Measurements from ENCODE around the gene JMJD1C.

JMJD1C gene

DNA sequence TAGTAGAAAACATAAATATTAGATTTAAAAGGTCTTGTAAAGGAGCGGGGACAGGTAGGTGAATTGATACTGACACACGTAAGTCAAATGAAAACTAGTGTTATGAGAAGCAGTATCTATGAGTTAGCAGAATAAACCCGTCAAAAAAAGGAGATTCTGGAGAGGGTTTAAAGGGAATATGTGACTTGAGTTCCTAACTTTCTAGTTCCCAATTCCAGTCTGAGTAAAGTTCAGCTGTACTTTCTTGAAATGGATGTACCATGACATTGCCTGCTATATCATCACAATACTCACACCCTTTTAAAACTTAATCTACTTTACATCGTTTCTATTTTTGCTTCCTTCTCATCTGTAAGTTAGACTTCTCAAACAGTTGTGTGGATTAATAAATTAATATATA, 210.5 kb downstream of the JMJD1C start:
- TF ChIP-seq GATA2 (IDR thresholded peaks at IDR 0.05; ENCODE audit: low read depth, low read length) (no peak), GATA3 (IDR thresholded peaks at IDR 0.05; ENCODE audit: low read depth, low read length) (no peak)

DNA sequence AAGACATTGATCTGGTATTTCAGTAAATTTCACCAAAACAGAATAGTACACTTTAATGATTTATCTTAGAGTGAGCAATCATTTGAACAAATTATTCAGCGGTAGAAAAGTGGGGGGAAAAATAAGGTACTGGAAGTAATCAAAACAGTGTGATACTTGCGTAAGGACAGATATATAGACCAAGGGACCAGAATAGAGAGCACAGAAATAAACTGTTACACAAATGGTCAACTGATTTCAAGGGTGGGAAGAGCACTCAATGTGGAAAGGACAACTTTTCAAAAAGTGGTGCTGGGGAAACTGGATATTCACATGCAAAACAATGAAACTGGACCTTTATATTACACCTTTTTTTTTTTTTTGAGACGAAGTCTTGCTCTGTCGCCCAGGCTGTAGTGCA, 212.7 kb downstream of the JMJD1C start:
- no peak for TF ChIP-seq GATA3 (IDR thresholded peaks at IDR 0.05; ENCODE audit: low read depth, low read length)
- no peak for TF ChIP-seq GATA2 (IDR thresholded peaks at IDR 0.05; ENCODE audit: low read depth, low read length)

DNA sequence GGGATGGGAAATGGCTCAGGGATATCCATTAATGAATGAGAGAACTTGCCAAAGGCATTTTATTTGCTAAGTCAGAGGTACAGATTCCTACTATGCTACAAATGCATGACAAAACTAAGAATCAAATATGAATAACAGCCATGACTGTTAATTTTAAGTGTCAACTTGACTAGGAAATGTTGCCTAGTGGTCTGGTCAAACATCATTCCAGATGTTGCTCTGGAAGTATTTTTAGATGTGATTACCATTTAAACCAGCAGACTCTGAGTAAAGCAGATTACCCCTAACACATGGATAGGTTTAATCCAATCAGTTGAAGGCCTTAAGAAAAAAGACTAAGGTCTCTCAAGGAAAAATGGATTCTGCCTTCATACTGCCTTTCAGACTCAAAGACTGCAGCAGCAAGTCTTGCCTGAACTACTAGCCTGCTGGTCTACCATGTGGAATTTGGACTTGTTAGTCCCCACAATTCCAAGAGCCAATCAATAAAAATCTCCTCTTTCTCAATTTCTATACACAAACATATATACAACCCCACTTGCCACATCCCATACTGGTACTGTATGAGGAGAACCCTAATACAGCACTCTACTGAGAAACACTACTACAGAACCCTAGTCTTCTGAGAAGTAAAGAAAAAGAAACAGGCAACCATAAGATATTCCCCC, 213.5 kb downstream of the JMJD1C start:
- TF ChIP-seq GATA3 (IDR thresholded peaks at IDR 0.05; ENCODE audit: low read depth, low read length) = no peak
- TF ChIP-seq GATA2 (IDR thresholded peaks at IDR 0.05; ENCODE audit: low read depth, low read length) = no peak

DNA sequence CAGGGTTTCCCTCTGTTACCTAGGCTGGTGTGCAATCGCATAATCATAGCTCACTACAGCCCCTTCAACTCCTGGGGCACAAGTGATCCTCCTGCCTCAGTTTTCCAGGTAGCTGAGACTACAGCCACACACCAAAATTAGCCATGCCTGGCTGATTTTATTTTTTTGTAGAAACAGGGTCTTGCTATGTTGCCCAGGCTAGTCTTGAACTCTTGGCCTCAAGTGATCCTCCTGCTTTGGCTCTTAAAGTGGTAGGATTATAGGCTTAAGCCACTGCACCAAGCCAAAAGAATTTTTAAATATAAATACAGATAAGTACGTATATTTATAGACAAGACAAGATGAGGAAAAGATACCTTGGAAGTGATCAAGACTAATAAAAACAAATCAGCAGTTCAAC, 215.7 kb downstream of the JMJD1C start:
- TF ChIP-seq GATA2 (IDR thresholded peaks at IDR 0.05; ENCODE audit: low read depth, low read length) = no peak
- TF ChIP-seq GATA3 (IDR thresholded peaks at IDR 0.05; ENCODE audit: low read depth, low read length) = no peak

DNA sequence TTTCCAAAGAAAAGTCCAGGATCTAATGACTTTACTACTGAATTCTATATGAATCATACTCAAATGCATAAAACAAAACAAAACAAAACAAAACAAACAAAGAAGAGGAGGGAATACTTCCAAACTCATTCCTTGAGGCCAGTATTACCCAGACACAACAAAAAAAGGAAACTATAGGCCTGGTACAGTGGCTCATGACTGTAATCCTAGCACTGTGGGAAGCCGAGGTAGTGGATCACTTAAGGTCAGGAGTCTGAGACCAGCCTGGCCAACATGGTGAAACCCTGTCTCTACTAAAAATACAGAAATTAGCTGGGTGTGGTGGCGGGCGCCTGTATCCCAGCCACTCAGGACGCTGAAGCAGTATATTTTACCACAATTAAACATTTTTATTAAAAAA, 218.0 kb downstream of the JMJD1C start:
- no peak for TF ChIP-seq GATA2 (IDR thresholded peaks at IDR 0.05; ENCODE audit: low read depth, low read length)
- no peak for TF ChIP-seq GATA3 (IDR thresholded peaks at IDR 0.05; ENCODE audit: low read depth, low read length)

DNA sequence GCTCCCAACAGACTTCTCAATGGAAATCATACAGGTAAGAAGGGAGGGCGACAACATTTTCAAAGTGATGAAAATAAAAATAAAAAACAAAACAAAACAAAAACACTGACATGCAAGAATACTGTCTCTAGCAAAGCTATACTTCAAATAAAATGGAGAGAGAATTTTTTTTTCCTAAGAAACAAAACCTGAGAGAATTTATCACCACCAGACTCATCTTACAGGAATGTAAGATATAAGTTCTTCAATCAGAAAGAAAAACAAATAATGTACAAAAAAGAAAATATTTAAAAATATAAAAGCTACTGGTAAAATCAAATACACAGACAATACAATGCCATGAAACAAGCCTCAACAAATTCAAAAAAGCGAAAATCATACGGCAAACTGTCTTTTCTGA, 219.4 kb downstream of the JMJD1C start:
- no peak for TF ChIP-seq GATA3 (IDR thresholded peaks at IDR 0.05; ENCODE audit: low read depth, low read length)
- no peak for TF ChIP-seq GATA2 (IDR thresholded peaks at IDR 0.05; ENCODE audit: low read depth, low read length)

DNA sequence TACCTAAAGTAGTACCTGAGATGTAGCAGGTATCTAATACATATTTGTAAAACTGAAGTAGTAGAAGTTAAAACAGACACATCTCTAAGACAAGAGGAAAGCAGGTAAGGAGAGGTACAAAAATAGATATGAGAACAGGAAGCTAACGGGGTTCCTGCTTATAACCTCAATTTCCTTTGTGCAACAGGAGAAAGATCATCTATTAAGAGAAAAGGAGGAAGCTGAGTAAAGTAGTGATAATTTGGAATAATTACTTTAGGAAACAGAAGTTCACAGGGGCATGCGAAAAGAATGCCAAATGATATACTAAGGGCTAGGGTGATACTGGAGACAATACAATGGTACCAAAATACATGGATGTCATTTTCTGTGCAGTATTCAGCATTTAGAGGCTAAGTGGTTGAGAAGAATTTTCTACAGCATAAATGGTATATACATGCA, 223.9 kb downstream of the JMJD1C start:
- TF ChIP-seq GATA2 (IDR thresholded peaks at IDR 0.05; ENCODE audit: low read depth, low read length) (no peak), GATA3 (IDR thresholded peaks at IDR 0.05; ENCODE audit: low read depth, low read length) (no peak)

DNA sequence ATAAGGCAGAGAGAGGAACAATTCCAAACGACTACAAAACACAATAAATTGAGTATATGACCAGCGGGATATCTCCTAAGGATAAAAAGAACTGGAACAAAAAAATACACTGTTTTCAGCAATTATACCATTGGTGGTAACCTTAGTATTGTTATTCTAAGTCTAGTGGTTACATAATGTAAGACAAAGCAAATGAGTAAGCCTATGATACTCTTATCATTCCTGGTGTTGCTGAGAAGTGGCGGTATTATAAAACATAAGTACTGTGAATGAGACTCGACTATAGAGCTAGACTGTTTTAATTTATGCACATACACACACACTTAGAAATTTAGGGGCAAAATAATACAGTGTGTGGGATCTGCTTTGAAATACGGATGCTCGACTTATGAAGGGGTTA, 225.0 kb downstream of the JMJD1C start:
- TF ChIP-seq GATA2 (IDR thresholded peaks at IDR 0.05; ENCODE audit: low read depth, low read length) (no peak), GATA3 (IDR thresholded peaks at IDR 0.05; ENCODE audit: low read depth, low read length) (no peak)

DNA sequence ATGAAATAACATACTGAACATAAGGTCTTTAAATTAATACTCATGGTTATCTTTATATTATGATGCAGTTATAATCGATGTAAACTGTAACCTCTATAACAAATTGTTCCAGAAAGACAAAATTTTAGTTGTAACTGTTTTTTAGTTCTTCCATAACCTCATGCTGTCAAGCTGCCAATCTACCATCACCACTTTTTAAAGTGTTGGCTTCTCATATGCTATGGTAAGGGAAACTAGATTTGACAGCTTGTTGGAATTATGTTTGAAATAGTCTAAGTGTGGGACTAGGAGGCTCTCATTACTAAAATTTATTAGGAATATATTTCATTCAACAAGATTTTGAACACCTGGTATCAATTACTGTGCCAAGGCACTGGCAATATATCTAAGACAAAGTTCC, 227.3 kb downstream of the JMJD1C start:
- no peak for TF ChIP-seq GATA2 (IDR thresholded peaks at IDR 0.05; ENCODE audit: low read depth, low read length)
- TF ChIP-seq GATA3 (IDR thresholded peaks at IDR 0.05; ENCODE audit: low read depth, low read length) = no peak

DNA sequence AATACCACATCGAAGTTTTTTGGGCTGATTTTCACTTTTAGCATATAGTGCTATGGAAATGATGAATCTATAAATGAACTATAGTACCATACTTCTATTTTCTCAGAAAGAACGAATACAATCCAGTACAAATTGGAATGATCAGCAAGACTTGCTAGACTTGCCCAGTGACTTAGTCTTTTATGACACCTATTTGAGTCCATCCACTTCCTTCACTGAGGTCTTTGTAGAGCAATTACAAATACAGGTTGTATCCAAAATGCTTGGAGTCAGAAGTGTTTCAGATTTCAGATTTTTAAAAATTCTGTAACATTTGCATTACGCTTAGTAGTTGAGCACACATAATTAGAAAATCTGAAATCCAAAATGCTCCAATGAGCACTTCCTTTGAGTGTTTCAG, 228.4 kb downstream of the JMJD1C start:
- TF ChIP-seq GATA3 (IDR thresholded peaks at IDR 0.05; ENCODE audit: low read depth, low read length) (no peak), GATA2 (IDR thresholded peaks at IDR 0.05; ENCODE audit: low read depth, low read length) (no peak)

DNA sequence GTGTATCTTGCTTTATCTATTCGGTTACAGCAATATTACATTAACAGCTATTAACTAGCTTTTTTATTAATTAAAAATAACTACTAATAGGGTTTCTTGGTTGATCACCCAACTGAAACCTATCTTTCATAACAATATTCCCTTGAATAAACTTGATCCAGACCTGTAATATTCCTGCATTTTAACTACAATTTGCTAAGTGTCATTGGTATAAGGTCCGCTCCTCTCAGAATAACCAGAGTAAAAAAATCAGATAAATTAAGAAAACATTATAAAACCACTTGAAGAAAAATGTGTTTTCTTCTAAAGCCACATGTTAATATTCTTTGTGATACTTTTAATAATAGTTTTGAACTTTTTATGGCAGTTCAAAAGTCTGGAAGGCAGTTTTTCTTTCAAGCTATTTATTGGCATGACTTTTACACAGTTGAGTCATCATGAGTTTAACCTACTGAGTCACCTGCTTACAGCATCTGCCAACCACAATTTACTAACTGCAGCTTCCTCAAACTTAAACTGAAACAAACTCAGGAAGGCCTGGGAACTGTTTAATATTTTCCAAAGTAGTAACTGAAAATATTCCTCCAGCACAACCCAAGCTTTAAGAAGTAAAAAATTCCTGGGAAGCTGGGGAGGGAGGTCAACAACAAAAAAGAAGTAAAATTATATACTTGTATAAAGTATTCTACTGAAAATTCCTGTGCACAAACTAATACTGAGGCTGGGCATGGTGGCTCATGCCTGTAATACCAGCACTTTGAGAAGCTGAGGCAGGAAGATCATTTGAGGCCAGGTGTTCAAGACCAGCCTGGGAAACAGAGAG, 229.5 kb downstream of the JMJD1C start:
- TF ChIP-seq GATA2 (IDR thresholded peaks at IDR 0.05; ENCODE audit: low read depth, low read length) (no peak), GATA3 (IDR thresholded peaks at IDR 0.05; ENCODE audit: low read depth, low read length) (no peak)

DNA sequence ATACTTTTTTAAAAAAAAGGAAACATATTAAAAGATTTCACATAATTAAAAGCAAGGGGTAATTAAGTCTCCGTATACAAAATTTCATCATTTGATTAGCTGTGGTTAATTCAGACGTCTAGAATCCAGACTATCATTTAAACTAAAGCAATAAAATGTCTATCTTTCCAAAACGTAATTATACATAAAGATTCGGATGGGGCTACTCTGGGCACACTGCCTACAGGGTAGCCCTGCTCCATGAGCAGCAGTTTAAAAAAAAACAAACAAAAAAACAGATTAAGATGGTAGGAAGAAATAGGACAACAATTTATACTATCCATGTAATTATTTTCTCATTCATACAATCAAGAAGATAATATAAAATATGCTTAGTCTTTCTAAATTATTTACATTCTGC, 236.6 kb downstream of the JMJD1C start:
- TF ChIP-seq GATA3 (IDR thresholded peaks at IDR 0.05; ENCODE audit: low read depth, low read length) (no peak), GATA2 (IDR thresholded peaks at IDR 0.05; ENCODE audit: low read depth, low read length) (no peak)

DNA sequence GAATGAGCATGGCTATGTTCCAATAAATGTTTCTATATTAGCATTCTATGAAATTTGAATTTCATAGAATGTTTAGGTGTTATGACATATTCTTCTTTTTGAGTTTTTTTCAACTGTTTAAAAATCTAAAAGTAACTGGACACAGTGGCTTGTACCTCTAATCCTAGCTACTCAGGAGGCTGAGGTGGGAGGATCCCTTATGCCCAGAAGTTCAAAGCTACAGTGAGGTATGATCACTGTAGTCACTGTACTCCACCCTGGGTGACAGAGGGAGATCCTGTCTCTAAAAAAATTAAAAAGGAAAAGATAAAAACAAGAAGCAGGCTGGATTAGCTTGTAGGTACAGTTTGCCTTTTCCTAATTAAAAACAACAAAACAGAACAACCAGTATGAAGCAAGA, 237.5 kb downstream of the JMJD1C start:
- TF ChIP-seq GATA2 (IDR thresholded peaks at IDR 0.05; ENCODE audit: low read depth, low read length) (no peak), GATA3 (IDR thresholded peaks at IDR 0.05; ENCODE audit: low read depth, low read length) (no peak)

DNA sequence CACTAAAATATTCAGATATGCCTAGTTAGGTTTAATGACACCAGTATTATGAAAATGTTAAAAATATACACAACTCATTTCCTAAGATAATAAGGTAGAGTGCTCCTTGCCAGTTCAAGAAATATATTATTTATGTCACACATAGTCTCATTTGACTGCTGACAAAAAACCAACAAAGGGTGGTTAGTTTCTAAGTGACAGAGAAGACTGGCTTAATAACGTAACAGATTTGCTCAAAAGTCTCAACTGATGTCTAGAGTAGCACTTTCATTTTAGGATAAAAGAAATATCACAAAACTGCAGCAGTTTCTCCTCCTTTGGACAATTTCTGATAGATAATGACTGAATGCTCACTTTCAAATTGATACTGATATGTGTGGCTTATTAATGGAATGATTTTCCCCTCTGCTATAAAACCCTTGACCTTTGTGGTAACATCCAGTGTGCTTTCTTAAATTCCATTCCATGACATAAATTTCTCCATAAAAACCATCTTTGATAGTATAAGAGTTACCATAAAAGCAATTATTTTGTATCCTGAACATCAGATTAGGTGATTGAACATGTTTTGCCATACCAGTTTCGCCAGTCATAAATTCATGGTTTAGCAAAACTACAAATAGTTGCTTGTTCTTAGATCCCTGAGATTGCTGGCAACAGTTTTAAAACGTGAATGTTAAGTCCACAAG, 238.4 kb downstream of the JMJD1C start:
- TF ChIP-seq GATA2 (IDR thresholded peaks at IDR 0.05; ENCODE audit: low read depth, low read length) (no peak), GATA3 (IDR thresholded peaks at IDR 0.05; ENCODE audit: low read depth, low read length) (no peak)

Data from SH-SY5Y (cell line).